K562 (cell line): ENCODE measurements around the gene NAA15. TPM values are rescaled to one million over a fixed set of nuclear protein-coding genes. Genes with fewer than 3 reads are reported as not detected.

Experiments
- BACH1 ChIP-seq: fragments of 200-800 bp; sonication (Bioruptor generic); IDR thresholded peaks from 2 replicates; pipeline ENCODE4 v1.6.1; 2016; ENCODE audit warnings: missing genetic modification characterization, missing compliant biosample characterization
- BRD4 ChIP-seq: fragments of 200-600 bp; sonication (generic); IDR thresholded peaks from 2 replicates; pipeline ENCODE4 v1.6.1; 2017; ENCODE audit warnings: inconsistent platforms
- CGGBP1 ChIP-seq: fragments of 250-450 bp; sonication (Bioruptor Pico); IDR thresholded peaks from 2 replicates; pipeline ENCODE4 v1.9.0; 2021; ENCODE audit warnings: mild to moderate bottlenecking
- CREB1 ChIP-seq, 2 experiments: sonication (generic) in 1 of 2; formaldehyde crosslinking in 1 of 2; IDR thresholded peaks; 2 replicates each; pipeline versions ENCODE4 v1.6.1 to v1.8.0; 2012 to 2022; ENCODE audit warnings: inconsistent platforms in 1 of 2, mild to moderate bottlenecking in 1 of 2, missing genetic modification reagents in 1 of 2, moderate library complexity in 1 of 2
- CREB3 ChIP-seq: fragments of 450-650 bp; conservative IDR thresholded peaks from 2 replicates; pipeline ENCODE4 v1.6.1; 2016; ENCODE audit warnings: missing genetic modification characterization, low read depth, mild to moderate bottlenecking, missing compliant biosample characterization, moderate library complexity
- CTCFL ChIP-seq: IDR thresholded peaks from 2 replicates; pipeline ENCODE4 v1.6.1; 2011; ENCODE audit warnings: borderline replicate concordance, low read depth, mild to moderate bottlenecking, moderate library complexity, low read length; ENCODE audit not compliant: insufficient read depth, poor library complexity, severe bottlenecking
- FOXK2 ChIP-seq, 2 experiments: fragments of 450-650 bp; IDR thresholded peaks in 1 of 2; conservative IDR thresholded peaks in 1 of 2; 2 replicates each; pipeline ENCODE4 v1.6.1; 2016; ENCODE audit warnings: low read depth in 2 of 2, mild to moderate bottlenecking in 1 of 2
- MCM3 ChIP-seq: fragments of 450-650 bp; IDR thresholded peaks from 2 replicates; pipeline ENCODE4 v1.6.1; 2016
- NFATC3 ChIP-seq: fragments of 450-650 bp; IDR thresholded peaks from 2 replicates; pipeline ENCODE4 v1.6.1; 2017; ENCODE audit warnings: mild to moderate bottlenecking
- SREBF2 ChIP-seq: sonication (generic); formaldehyde crosslinking; IDR thresholded peaks from 2 replicates; pipeline ENCODE4 v1.4.0; 2020; ENCODE audit warnings: mild to moderate bottlenecking, missing genetic modification reagents
- YY1 ChIP-seq, 3 experiments: IDR thresholded peaks; 2 replicates each; pipeline ENCODE4 v1.6.1; 2011; ENCODE audit warnings: low read length in 2 of 3, mild to moderate bottlenecking in 2 of 3, moderate library complexity in 2 of 3, borderline replicate concordance in 1 of 3, control low read depth in 1 of 3, low read depth in 1 of 3; ENCODE audit not compliant: insufficient read depth in 3 of 3, insufficient replicate concordance in 2 of 3, control insufficient read depth in 1 of 3, insufficient read length in 1 of 3; ENCODE audit errors: extremely low read depth in 1 of 3
- ZC3H8 ChIP-seq: fragments of 450-650 bp; IDR thresholded peaks from 2 replicates; pipeline ENCODE4 v1.6.1; 2017
- ZFP36 ChIP-seq: fragments of 150-350 bp; IDR thresholded peaks from 2 replicates; pipeline ENCODE4 v1.6.1; 2018; ENCODE audit warnings: low read length, low read depth; ENCODE audit not compliant: partially characterized antibody
- ZNF318 ChIP-seq, 2 experiments: fragments of 450-650 bp; IDR thresholded peaks; 2 replicates each; pipeline ENCODE4 v1.6.1; 2016; ENCODE audit warnings: mild to moderate bottlenecking in 2 of 2, borderline replicate concordance in 1 of 2, low read depth in 1 of 2, moderate library complexity in 1 of 2
- ZNF830 ChIP-seq: fragments of 250-450 bp; sonication (Bioruptor Pico); IDR thresholded peaks from 2 replicates; pipeline ENCODE4 v1.5.0; 2021; ENCODE audit warnings: mild to moderate bottlenecking
- polyA plus RNA-seq, 8 experiments: library from polyadenylated mRNA; depleted of rRNA in 4 of 8; stranded (reverse) in 5 of 8; unstranded in 3 of 8; fragments of >200 nt; fragmentation: Nextera tagmentation in 2 of 8; fragmentation: Illumina TruSeq in 1 of 8; extraction: Ambion mirVana in 2 of 8; extraction: Trizol in 1 of 8; gene quantifications; 2 replicates each; pipeline versions ENCODE4 v1.2.1 to v1.2.3, GENCODE V29; 2011 to 2014; ENCODE audit warnings: inconsistent platforms in 1 of 8, missing spikeins in 1 of 8
- total RNA-seq, 7 experiments: library from RNA; depleted of rRNA in 6 of 7; stranded (reverse); fragments of >200 nt in 6 of 7; fragmentation: Illumina TruSeq in 2 of 7; extraction: Trizol in 2 of 7; gene quantifications; 2 replicates each; pipeline versions ENCODE4 v1.2.1 to v1.2.3, GENCODE V29; 2011 to 2021; ENCODE audit warnings: low replicate concordance in 1 of 7

The NAA15 gene
- total and polyA plus RNA-seq, 9 of the 15 experiments (the other 6 are each of a cell fraction or from before 2014, with no cell fraction given): 37.8 to 117 (median 63.2) TPM

- no peak for TF ChIP-seq CGGBP1 (CRISPR knock-in tag)
- TF ChIP-seq ZNF830: no peak
- no peak for TF ChIP-seq SREBF2 (CRISPR knock-in tag)
- peak in 1 of 2 experiments; percentile 76; a peak in 2 of 4 replicates for TF ChIP-seq ZNF318 (IDR thresholded peaks at IDR 0.05; ENCODE audit: borderline replicate concordance in 1 of 2, low read depth in 1 of 2)
- TF ChIP-seq CTCFL: no peak
- no peak for TF ChIP-seq BACH1 (tag)
- TF ChIP-seq FOXK2 (conservative IDR thresholded peaks at IDR 0.05 in 1 of 2, IDR thresholded peaks at IDR 0.05 in 1 of 2; ENCODE audit: low read depth in 2 of 2): peak; percentile 83 to 84
- TF ChIP-seq ZC3H8: no peak
- no peak for TF ChIP-seq NFATC3
- no peak for TF ChIP-seq ZFP36
- no peak for TF ChIP-seq MCM3
- no peak for TF ChIP-seq CREB3 (tag)
- TF ChIP-seq BRD4: no peak
- peak; percentile 63; the same call in 1 of the 2 replicates for TF ChIP-seq CREB1 (IDR thresholded peaks at IDR 0.05)
- no peak for TF ChIP-seq CREB1 (CRISPR knock-in tag; IDR thresholded peaks at IDR 0.05)
- no peak for TF ChIP-seq YY1 (IDR thresholded peaks at IDR 0.05; ENCODE audit: borderline replicate concordance in 1 of 3, control insufficient read depth in 1 of 3, extremely low read depth in 1 of 3, insufficient read depth in 3 of 3, insufficient read length in 1 of 3, insufficient replicate concordance in 2 of 3, low read depth in 1 of 3, low read length in 2 of 3)
Measured at GRCh38 chr4:139266583-139267257, 34.6 kb upstream of the NAA15 start (continued).
